ENCODE results near the gene SGCG.
"Not testable (repeated sequence)": the region's sequence is repeated elsewhere in the genome, so short reads cannot be mapped to it uniquely, and the experiment has no call there.

Gene SGCG

DNA sequence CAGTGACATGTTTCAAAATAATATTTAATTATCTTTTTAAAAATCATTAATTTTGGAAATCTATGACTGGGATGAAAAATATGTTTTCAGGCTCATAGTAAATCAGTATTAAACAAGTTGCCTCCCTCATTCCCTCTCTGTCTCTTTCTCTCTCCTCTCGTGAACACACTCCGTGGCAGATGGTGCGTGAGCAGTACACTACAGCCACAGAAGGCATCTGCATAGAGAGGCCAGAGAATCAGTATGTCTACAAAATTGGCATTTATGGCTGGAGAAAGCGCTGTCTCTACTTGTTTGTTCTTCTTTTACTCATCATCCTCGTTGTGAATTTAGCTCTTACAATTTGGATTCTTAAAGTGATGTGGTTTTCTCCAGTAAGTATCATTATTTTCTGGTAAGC is 22.7 kb downstream of the SGCG start:
- TF ChIP-seq, protein P1, sequence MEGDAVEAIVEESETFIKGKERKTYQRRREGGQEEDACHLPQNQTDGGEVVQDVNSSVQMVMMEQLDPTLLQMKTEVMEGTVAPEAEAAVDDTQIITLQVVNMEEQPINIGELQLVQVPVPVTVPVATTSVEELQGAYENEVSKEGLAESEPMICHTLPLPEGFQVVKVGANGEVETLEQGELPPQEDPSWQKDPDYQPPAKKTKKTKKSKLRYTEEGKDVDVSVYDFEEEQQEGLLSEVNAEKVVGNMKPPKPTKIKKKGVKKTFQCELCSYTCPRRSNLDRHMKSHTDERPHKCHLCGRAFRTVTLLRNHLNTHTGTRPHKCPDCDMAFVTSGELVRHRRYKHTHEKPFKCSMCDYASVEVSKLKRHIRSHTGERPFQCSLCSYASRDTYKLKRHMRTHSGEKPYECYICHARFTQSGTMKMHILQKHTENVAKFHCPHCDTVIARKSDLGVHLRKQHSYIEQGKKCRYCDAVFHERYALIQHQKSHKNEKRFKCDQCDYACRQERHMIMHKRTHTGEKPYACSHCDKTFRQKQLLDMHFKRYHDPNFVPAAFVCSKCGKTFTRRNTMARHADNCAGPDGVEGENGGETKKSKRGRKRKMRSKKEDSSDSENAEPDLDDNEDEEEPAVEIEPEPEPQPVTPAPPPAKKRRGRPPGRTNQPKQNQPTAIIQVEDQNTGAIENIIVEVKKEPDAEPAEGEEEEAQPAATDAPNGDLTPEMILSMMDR (conservative IDR thresholded peaks at IDR 0.05; ENCODE audit: low read depth, low read length) = no peak
- no peak for DNase-seq (ENCODE audit: low read depth)
- H3K4me3 ChIP-seq (ENCODE audit: low read length) = no peak overlapping the region

GRCh38 chr13:23205807-23206206 is 25.0 kb downstream of the SGCG start:
- DNase-seq (ENCODE audit: low read depth) = no peak
- H3K4me3 ChIP-seq (ENCODE audit: low read length) = no peak overlapping the region
- TF ChIP-seq, protein P1 (conservative IDR thresholded peaks at IDR 0.05; ENCODE audit: low read depth, low read length) = no peak

DNA sequence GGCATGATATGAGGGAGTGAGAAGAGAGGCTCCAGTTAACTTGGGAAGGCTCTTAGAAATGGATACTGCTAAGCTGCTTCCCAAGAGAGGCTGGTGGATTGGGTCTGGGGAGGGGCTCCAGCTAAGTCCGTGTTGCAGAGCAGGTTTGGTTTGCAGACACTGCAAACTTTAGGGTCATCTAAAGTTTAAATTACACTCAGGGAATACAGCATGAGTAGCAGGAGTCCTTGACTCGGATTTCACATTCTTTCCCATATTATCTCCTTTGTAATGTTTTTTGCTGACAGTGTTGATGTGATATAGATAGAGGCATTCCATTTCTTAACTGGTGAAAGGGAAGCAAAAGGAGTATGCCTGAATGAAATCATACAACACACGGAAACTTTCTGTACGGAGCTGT is 31.9 kb downstream of the SGCG start:
- H3K4me3 ChIP-seq (ENCODE audit: low read length) = no peak overlapping the region
- DNase-seq (ENCODE audit: low read depth) = peak; percentile 88
- TF ChIP-seq, protein P1 (conservative IDR thresholded peaks at IDR 0.05; ENCODE audit: low read depth, low read length) = no peak

GRCh38 chr13:23231241-23231640 is 50.5 kb downstream of the SGCG start:
- TF ChIP-seq, protein P1 (conservative IDR thresholded peaks at IDR 0.05; ENCODE audit: low read depth, low read length) = no peak
- no peak for DNase-seq (ENCODE audit: low read depth)
- no peak overlapping the region for H3K4me3 ChIP-seq (ENCODE audit: low read length)

GRCh38 chr13:23235994-23236393 is 55.2 kb downstream of the SGCG start:
- TF ChIP-seq, protein P1 (conservative IDR thresholded peaks at IDR 0.05; ENCODE audit: low read depth, low read length) = no peak

DNA sequence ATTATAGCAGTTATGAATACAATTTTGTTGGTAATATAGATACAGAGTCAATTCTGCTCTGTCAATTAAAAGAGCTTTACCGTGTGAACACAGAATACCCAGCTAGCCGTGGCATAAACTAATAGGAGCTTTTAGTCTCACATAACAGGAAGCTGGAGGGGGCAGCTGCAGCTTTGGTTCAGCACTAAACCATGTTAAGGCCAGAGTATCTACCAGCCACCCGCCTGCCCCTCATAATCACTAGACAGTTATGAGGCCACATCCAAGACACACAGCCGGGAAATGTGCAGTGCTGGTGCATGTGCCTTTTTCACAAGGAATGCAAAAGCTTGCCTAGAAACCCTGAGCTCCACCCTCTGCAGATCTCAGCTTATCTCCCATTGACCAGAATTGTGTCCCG is 62.3 kb downstream of the SGCG start:
- TF ChIP-seq, protein P1 (conservative IDR thresholded peaks at IDR 0.05; ENCODE audit: low read depth, low read length) = no peak
- DNase-seq (ENCODE audit: low read depth) = no peak

More at GRCh38 chr13:23235994-23236393, 55.2 kb downstream of the SGCG start:
- H3K4me3 ChIP-seq (ENCODE audit: low read length) = no peak overlapping the region
- DNase-seq (ENCODE audit: low read depth) = no peak

DNA sequence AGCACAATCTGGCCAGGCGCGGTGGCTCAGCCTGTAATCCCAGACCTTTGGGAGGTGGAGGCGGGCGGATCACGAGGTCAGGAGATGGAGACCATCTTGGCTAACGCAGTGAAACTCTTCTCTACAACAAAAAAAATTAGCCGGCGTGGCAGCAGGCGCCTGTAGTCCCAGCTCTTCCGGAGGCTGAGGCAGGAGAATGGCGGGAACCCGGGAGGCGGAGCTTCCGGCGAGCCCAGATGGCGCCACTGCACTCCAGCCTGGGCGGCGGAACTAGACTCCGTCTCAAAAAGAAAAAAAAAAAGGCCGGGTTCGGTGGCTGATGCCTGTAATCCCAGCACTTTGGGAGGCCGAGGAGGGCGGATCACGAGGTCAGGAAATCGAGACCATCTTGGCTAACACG is 67.6 kb downstream of the SGCG start:
- not testable (repeated sequence) for H3K4me3 ChIP-seq (ENCODE audit: low read length); DNase-seq (ENCODE audit: low read depth)

More for the DNA sequence above, 62.3 kb downstream of the SGCG start:
- H3K4me3 ChIP-seq (ENCODE audit: low read length) = no peak overlapping the region

- DNase-seq (ENCODE audit: low read depth) = no peak
- H3K4me3 ChIP-seq (ENCODE audit: low read length) = no peak overlapping the region
- TF ChIP-seq, protein P1 (conservative IDR thresholded peaks at IDR 0.05; ENCODE audit: low read depth, low read length) = no peak
Observed at GRCh38 chr13:23254506-23254905, 73.7 kb downstream of the SGCG start.

Measured in retinal pigment epithelial cell (primary cell).